B cell (primary cell): Measurements from ENCODE around the gene TFRC.

Source experiments
- EZH2 ChIP-seq: IDR thresholded peaks from 2 replicates; pipeline ENCODE4 v1.6.1; 2012; ENCODE audit warnings: borderline replicate concordance, low read depth, mild to moderate bottlenecking, moderate library complexity, low read length; ENCODE audit not compliant: insufficient read depth, poor library complexity, severe bottlenecking
- TF ChIP-seq, protein P1 (sequence below): fragments of 200-600 bp; IDR thresholded peaks from one replicate; pipeline ENCODE4 v1.8.0; 2022; ENCODE audit warnings: antibody characterized with exemption, mild to moderate bottlenecking

DNA sequence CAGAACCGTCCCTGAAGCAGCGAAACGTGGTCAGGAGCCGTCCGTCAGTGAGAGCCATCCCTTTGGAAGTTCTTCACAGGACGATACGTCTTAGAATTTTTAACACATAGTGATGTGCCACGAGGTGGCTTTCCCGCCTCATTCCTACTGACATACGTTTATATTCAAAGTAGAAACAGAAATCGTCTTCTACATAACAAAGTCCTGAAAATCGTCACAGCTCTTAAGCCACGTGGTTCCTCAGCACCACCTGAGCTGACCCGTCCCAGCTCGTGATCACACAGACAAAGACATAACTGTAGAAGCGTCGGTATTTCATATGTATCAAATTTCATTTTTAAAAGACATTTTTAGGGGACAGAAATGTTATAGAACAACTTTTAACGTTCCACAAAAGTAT is 73.5 kb downstream of the TFRC start:
- TF ChIP-seq, protein P1, sequence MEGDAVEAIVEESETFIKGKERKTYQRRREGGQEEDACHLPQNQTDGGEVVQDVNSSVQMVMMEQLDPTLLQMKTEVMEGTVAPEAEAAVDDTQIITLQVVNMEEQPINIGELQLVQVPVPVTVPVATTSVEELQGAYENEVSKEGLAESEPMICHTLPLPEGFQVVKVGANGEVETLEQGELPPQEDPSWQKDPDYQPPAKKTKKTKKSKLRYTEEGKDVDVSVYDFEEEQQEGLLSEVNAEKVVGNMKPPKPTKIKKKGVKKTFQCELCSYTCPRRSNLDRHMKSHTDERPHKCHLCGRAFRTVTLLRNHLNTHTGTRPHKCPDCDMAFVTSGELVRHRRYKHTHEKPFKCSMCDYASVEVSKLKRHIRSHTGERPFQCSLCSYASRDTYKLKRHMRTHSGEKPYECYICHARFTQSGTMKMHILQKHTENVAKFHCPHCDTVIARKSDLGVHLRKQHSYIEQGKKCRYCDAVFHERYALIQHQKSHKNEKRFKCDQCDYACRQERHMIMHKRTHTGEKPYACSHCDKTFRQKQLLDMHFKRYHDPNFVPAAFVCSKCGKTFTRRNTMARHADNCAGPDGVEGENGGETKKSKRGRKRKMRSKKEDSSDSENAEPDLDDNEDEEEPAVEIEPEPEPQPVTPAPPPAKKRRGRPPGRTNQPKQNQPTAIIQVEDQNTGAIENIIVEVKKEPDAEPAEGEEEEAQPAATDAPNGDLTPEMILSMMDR: no peak
- no peak for TF ChIP-seq EZH2
